GM21529 (cell line): ENCODE results near the gene ZNF407.
A peak's percentile ranks its signal among the peaks of the same experiment; 100 is the strongest.

ENCODE experiments used
- ATAC-seq: cut with Tn5 transposase; IDR thresholded peaks from one replicate; pipeline ENCODE4 v1.9.1; 2021; ENCODE audit not compliant: unreplicated experiment

The ZNF407 gene

DNA sequence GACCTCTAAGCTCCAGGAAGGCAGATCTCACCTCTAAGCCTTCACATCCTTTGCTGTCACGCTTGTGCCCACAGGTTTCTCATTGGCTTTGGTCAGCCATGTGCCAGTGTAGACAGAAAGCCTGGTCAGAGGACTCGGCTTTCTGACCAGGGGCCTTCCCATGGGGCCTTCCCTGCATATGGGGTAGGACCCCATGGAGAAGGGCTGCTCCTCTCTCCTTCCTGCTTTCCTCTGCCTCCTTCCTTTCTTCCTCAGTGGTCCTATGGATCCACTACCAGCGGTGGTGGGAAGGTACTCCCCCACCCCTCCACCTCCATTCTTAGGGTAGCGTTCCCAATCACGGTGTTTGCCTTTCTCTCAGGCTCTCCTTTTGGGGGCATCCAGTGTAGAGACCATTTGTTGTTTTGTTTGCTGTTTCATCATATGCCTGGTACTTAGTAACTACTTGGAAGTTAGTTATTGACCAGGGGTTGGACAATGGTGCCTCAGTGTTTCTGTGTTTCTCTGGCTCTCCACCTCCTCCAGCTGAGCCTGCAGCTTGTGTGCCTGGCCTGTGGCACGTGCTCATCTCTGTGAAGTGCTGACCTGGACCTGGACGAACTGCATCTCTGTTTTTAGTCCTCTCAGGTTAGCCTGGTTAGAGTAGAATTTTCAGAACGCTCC, 71.6 kb downstream of the ZNF407 start:
- no peak for ATAC-seq

DNA sequence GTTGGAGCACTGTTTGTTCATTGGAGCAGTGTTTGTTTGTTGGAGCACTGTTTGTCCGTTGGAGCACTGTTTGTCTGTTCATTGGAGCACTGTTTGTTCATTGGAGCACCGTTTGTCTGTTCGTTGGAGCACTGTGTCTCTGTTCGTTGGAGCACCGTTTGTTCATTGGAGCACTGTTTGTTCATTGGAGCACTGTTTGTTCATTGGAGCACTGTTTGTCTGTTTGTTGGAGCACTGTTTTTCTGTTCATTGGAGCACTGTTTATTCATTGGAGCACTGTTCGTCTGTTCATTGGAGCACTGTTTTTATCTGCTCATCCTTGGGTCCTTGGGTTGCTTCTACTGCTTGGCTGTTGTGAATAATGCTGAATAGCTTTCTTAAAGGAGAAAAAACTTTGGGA, 74.7 kb downstream of the ZNF407 start:
- no peak for ATAC-seq

DNA sequence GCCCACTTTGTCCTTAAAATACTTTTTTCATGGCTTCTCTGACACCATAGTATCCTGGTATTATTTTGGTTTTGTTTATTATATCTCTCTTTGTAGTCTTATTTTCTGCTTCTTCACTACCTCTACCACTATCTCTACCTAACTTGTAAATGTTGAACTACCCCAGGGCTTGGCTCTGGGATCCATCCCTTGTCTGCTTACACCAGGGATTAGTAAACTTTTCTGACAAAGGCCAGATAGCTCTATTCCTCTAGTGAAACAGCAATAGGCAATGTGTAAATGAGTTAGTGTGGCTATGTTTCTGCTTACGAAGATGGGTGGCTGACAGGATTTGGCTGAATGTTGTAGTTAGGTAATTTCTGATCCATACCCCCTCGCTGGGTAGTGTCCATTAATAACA, 76.8 kb downstream of the ZNF407 start:
- ATAC-seq: no peak

DNA sequence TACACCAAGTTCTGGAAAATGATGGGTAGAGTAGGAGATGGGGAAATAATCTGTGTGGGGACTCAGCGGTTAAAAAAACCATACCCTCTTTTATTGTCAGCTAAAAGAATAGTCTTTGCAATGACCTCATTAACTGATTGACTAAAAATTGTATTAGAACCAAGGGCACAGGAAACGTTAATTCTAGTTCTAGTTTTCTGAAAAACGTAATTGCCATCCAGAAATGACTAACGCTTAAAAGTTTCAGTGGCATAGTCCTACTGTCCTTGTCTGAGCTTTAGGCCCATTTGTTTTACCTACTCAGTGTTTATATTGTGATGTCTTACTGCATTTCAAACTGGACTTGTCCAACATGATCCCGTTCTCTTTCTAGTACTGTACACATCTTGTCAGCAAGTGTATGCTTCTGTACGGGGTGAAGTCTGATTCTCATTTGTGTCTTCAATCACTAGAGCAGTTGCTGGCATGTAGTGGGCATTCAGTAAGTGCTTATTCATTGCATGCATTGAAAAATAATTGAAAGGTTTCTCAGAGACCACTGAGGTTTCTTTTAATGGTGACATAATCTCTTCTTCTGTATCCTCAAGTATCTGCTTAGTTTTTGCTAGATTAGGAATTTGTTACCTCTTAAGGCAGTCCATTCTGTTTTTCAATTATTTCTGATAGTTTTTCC, 81.5 kb downstream of the ZNF407 start:
- ATAC-seq: peak; percentile 66

DNA sequence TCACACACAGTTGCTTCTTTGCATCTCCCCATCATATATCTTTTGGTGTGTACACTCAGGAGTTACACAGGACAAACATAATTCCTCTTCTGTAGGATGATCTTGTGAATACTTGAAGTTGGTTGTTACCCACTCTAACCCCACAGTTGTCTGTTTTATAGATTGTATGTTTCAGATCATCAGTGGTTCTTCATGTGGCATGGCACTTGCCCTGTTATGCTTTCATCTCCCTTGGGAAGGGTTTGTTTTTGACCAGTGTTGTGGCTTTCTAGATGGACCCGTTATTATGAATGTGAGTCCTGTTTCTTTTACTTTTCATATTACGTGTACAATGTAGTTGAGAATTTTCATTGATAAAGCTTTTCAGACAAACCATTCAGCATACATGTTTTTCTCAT, 82.0 kb downstream of the ZNF407 start:
- no peak for ATAC-seq

DNA sequence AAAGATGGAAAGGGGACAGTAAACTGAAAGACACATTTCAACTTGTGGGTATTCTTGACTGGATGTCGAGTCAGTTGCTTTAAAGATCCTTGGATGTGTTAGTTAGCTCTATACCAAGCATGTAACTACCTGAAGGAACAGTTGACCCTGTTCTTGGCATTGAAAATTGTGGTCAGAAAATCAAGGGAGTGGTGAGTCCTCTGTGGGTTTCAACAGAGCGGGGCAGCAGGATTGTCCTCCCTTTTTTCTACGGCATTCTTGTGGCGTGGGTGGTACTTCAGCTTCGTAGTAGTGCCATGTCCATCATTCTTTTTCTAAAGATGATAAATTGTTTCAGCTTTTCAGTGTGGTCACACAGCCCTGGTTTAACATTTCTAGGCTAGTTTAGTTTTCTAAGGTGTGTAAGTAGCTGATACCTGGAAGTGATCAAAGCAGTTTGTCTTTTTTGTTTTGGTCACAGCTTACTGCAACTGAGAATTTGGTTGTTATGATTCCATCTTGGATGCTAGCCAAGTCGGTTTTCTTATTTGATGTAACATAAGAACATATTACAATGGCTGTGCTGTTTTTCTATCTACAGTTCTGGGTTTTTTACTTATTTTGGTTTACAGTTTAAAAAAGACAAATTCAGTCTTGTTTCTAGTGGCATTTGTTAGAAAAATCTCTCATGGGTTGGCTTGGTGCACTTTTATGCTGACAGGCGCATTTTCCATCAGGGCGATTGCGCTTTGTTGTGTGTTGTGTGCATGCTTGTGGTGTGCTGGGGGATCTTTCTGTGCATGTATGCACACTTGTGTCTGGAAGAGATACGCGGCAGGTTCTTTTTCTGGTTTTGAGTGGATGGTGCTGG, 84.7 kb downstream of the ZNF407 start:
- no peak for ATAC-seq

DNA sequence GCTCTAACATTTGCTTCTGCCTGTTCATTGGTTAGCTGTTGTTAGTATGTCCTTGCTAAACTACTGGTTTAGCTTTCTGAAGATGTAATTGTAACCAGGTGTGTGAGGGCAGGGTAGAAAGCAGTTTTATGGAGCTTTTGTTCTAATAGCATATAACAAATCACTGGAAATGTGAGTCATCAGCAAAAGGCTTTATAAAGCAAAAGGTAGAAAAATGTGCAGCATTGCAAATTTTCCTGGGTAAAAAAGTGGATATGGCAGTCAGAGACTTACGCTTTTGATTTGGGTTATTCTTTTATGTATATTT, 85.3 kb downstream of the ZNF407 start:
- ATAC-seq: no peak

DNA sequence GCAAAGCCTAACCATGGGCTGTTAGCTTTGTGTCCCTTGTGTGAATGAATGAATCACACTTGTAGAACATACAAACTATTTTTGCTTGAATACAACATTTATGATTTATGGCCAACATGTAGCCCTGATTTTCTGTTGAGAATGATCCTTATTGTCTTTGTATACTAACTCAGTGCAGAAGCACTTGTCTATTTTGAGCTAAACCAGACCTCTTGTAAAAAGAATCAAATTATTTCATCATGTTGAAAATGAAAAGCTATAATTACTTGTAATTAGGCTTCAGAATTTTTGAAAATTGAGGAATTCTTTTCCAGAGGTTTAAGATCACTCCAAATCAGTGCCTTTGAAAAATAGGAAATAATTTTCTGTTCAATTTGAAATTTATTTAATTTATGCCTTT, 85.9 kb downstream of the ZNF407 start:
- ATAC-seq: no peak

DNA sequence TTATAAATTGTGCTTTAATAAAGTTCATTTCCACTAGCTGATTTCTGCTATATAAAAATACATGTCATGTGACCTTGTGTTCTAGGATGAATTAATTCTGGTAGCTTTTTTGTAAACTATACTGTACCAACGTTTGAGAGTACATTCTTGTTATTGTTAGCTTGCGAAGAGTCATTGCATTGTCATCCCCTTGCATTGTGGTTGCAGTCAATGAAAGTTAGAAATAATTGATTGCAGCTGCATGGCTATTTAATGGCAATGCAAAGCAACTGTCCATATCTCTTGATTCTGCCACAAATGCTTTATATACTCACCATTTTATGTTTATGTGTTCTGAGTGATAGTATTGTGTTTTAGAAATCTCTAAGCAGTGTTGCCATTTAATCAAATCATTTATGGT, 91.6 kb downstream of the ZNF407 start:
- no peak for ATAC-seq

DNA sequence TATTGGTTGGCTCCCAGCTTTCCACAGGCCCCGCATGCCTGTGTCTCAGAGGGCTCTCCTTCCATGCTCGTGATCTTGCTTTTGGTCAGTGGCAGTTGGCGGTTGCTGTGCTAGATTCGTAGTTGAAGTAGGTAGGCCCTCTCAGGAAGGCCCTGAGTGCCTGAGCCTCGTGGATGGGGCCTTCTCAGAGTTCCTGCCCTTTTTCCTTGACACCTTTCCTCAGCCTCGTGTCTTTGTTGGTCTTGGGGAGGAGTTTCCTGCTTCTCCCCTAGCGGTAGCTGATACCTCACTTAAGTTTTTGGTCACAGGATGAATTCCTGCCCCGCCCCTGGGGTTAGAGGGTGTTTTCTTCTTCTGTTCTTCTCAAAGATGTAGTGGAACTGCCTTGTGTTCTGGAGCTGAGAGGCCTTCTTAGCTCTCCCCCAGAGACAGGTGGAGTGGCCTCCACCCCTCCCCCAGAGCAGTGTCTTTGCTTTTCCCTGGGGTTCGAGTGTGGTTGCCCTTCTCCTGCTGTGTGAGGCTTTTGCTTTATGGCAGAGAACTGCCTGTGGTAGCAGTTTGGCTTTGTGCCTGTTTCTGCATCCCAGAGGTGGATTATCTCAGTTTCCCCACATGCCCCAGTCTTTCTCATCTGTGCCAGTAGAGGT, 94.8 kb downstream of the ZNF407 start:
- no peak for ATAC-seq

DNA sequence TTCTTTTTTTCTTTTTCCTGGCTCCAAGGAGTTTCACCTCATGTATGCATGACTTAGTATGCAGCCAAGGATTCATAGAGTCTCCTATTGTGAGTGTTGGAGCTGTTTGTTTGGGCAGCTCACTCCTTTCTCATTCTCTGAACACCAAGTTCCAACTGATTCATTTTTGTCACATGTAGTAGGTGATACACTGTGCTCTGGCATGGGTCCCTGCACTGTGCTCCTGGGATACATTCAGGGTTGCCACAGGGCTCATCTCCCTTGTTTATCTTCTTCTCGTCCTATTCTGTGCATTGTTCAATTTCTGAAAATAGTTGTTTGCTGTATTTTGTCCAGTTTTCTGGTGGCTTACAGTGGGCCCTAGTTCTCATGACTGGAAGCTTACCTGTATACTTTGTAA, 96.8 kb downstream of the ZNF407 start:
- no peak for ATAC-seq

DNA sequence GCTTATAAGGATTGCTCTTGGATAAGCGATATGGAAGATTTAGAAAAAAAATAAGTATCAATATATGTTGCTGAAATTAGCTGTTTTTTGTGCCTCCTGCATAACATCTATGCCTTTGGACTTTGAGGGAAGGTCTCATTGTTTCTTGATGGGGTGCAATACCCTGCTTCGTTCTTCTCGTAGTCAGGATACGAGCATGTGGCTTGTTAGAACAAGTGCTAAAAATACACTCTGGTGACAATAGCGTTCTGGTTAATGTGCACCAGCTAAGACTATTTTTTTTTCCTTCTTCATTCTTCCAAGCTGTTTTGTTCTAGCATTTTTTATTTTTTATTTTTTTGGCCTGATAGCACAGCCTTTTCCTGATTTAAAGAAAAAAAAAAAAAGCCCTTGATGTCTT, 97.5 kb downstream of the ZNF407 start:
- no peak for ATAC-seq

DNA sequence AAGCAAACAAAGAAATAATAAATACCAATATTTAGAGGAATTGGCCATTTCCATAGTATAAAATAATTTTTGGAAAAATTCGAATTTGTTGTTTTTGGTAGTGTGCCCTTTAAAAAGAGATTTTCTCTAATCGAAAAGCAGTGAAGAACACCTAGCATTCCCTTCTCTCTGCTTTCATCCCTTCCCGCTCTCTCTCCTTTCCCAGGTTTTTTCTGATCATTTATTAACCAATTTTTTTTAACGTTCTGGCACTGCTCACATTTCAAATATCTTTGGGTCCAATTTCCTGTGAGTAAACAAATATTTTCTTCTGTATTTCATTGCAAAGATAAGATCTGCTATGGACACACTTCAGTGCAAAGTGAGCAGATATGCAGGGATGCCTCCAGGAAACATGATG, 101.2 kb downstream of the ZNF407 start:
- no peak for ATAC-seq

DNA sequence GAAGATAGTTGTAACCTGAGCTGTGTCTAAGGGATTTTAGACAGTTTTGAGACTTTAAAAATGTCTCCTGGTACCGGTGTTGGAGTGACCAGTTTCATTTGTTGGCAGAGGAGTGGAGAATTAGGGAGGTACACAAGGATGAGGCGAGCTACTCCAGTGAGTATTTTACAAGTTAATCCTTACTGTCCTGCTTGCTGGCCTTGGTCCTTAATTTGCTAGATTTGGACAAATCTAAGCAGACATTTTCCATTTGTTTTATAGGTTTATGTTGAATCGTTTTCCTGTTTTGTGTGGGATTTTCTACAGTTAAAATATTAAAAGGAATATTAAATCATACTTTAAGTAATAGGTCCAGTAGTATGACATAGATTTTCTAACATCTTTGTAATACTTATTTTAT, 101.8 kb downstream of the ZNF407 start:
- ATAC-seq: no peak

DNA sequence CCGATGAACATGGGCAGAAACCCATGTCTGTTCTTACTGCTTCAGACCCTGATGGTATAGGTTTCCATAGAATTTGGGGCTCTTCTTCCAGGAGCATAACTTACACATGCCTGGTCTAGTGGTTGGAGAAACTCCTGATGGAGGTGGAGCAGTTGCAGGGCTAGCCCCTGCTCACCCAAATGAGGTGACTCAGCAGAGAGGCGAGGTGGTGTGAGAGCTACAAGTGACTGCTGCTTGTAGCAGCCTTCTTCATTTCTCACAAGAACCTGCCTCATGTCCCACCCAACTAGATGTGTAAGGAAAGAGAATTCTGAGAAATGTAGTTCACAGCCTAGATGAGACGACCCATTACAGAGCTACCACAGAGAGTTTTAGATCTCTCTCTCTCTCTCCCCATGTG, 105.3 kb downstream of the ZNF407 start:
- no peak for ATAC-seq

DNA sequence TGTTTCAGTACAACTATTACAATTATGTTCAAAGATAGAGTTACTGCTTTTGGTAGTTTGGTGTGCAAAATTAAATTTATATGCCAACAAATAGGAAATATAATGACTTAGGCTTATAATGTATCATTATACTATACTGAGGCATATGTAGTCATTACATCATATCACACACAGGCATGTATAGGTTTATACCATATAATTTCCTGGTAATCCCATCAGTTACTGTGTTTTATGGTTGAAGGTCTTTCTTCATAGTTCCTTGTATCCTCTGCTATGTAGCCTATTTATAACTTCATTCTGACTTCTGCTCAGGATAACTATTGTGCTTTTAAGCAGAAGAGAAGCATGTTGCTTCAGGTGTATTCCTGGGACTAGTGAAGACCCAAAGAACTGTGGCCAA, 110.5 kb downstream of the ZNF407 start:
- ATAC-seq: no peak

DNA sequence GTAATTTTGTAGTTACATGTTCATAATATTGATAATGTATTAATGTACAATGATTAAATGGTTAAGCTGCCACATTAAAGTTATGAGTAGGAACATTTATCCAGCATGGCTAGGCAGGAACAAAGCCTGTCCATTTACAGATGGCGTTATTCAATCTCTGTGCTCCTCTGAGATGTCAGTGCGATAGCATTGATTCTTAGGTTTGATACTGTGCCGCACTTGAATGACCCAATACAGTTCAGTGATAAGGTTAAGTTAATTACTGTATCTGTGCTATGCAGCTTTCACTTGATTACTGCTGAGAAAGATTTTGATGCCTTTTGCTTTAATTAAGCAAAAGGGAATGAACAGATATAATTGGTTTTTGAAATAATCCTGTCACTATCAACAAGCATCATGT, 111.8 kb downstream of the ZNF407 start:
- no peak for ATAC-seq

DNA sequence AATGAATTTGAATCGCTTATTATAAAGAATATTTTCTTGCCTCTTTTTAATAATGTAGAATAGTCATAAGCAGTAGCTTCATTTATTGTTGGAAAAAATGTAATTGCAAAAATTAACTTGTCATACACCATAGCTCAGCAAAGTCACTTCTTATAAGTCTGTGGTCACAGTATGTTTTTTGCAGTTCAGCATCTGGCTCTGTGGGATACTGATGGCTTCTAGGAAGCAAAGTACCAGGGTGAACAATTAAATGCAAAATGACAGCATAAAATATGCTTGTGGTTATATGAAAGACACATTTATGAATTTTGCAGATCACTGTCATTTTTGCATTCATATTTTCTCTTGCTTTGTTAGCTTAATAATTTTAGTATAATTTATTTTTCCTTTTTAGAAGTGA, 116.5 kb downstream of the ZNF407 start:
- no peak for ATAC-seq

DNA sequence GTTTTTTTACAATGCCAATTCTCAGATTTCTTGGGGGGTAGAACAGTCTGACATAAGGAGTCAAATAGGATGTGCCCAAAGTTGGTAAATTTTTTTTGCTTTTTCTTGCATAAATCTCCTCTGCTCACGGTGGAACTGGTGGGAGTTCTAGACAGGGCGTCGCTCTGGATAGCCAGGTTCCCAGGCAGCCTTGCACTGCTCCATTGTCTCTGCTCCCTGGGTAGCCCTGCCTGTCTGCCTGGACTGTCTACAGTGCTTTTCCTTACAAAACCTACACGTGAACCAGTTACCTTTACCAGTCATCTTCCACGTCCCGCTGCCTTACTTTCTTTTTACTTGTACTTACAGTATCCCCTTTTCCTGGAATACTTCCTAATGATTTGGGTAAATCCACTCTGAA, 117.1 kb downstream of the ZNF407 start:
- ATAC-seq: no peak

DNA sequence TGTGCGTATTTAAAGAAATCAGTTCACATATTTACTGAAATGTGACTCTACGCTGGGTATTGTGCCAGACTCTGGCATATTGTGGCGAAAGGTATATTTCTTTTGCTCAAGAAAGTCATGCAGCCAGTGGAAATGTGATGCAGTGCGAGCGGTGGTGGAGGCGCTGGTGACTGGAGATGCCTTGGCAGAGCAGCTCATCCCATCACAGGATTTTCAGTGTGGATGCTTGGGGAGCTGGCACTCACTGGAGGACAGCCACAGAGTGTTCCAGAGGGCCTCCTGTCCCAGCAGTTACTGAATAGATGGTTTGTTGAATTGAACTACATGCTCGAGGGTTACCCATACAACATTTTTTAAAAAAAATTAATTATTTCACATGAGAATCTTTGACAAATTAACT, 117.6 kb downstream of the ZNF407 start:
- no peak for ATAC-seq

DNA sequence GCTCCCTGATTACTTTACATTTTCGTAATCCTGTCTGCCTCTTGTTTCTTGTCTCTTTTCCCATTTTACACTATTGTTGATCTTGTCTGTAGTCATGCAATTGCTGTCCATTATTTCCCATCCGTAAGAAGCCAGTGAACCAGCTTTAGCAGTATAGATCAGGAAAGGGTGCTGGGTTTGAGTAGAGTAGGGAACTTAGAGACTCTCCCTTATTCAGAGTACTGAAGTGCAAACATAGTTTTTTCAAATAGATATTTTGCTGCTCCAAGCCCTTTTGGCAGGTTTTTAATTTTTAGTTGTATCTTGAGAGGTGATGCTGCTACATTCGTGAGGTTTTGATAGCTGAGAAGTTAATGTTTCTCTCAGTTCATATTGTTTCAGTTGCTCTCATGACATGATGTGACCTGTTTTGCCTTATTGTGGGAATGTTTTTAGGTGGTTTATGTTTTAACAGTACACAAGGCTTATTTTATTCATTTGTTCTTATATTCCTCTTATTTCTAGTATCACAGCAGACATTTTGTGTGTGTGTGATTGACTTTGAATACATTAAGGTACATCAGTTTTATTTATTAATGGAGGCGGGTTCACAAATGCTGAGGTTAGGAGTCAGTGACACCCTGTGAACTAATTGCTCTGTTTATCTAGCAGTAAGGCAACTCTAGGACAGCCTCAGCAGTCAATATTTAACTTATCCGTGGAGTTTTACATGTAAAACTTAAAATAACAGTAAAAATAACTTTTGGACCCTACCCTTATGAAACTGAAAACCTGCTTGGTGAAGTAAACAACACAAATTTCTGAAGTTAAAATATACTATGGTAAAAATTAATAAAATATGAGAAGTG, 118.4 kb downstream of the ZNF407 start:
- no peak for ATAC-seq
